ENCODE data around the gene DHX40.
"Not testable (repeated sequence)": the region's sequence is repeated elsewhere in the genome, so short reads cannot be mapped to it uniquely, and the experiment has no call there.

DHX40 gene, protein sequence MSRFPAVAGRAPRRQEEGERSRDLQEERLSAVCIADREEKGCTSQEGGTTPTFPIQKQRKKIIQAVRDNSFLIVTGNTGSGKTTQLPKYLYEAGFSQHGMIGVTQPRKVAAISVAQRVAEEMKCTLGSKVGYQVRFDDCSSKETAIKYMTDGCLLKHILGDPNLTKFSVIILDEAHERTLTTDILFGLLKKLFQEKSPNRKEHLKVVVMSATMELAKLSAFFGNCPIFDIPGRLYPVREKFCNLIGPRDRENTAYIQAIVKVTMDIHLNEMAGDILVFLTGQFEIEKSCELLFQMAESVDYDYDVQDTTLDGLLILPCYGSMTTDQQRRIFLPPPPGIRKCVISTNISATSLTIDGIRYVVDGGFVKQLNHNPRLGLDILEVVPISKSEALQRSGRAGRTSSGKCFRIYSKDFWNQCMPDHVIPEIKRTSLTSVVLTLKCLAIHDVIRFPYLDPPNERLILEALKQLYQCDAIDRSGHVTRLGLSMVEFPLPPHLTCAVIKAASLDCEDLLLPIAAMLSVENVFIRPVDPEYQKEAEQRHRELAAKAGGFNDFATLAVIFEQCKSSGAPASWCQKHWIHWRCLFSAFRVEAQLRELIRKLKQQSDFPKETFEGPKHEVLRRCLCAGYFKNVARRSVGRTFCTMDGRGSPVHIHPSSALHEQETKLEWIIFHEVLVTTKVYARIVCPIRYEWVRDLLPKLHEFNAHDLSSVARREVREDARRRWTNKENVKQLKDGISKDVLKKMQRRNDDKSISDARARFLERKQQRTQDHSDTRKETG

GRCh38 chr17:59565171-59565958, at the start of gene DHX40:
Gene DHX40, plus strand, starts transcription at chr17:59565610. Its CDS starts 62 bp downstream, at chr17:59565672.
- peak; percentile 85 to 98 (median 92) for DNase-seq

DNA sequence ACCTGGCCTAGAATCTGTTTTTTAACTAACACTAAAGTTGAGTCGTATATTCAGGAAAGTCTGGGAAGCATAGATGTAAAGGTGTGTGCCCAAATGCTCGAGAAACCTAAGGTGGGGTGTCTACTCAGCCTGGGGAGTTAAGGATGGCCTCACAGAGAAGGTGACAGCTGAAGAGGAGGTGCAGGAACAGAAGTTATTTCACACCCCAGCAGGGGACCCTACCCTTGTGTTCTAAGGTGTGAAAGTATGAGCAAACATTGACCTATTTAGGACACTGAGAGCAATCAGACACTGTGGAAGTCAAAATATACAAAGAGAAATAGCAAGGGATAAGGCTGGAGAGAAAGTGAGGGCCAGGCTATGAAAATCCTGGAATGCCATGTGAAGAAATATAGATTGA, 49.0 kb upstream of the DHX40 start:
- DNase-seq: no peak

DNA sequence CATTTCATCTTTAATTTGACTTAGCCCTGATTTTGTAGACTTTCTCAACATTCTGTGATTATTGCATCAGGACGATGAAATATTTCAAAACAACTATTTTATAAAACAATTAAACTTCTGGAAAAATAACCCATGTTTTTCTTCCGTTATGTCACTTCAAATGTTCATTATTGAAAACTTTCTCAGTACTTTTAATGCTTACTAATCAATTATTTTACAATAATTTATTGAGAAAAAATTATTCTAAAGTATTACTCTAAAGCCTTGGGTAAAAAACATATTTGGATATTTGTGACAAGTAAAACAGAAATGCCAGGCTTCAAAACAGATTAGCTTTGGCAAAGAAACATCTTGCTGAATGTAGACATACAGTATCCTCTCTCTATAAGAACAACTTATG, 46.3 kb upstream of the DHX40 start:
- no peak for DNase-seq

GRCh38 chr17:59520251-59520650, 45.2 kb upstream of the DHX40 start:
- DNase-seq: peak in 1 of 3 experiments; percentile 19

GRCh38 chr17:59521465-59522126, 43.8 kb upstream of the DHX40 start:
- DNase-seq: peak; percentile 33 to 72 (median 61)

DNA sequence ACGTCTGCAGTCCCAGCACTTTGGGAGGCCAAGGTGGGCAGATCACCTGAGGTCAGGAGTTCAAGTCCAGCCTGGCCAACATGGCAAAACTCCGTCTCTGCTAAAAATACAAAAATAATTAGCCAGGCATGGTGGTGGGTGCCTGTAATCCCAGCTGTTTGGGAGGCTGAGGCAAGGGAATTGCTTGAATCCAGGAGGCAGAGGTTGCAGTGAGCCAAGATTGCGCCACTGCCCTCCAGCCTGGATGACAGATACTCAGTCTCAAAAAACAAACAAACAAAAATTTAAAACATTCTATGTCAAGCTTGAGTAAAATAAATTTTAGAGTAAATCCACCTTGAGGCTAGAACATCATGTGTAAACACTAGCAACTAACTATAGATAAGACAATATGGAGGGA, 40.5 kb upstream of the DHX40 start:
- DNase-seq: not testable (repeated sequence)

GRCh38 chr17:59525668-59526067, 39.7 kb upstream of the DHX40 start:
- DNase-seq: no peak

- no peak for DNase-seq
Observed at GRCh38 chr17:59526451-59526850, 39.0 kb upstream of the DHX40 start.

- DNase-seq: peak in 1 of 3 experiments; percentile 26
Observed at GRCh38 chr17:59527325-59527917, 38.0 kb upstream of the DHX40 start.

GRCh38 chr17:59527931-59528330, 37.5 kb upstream of the DHX40 start:
- DNase-seq: peak in 2 of 3 experiments; percentile 9 to 22

GRCh38 chr17:59530531-59530930, 34.9 kb upstream of the DHX40 start:
- DNase-seq: no peak

GRCh38 chr17:59533694-59534093, 31.7 kb upstream of the DHX40 start:
- no peak for DNase-seq

DNA sequence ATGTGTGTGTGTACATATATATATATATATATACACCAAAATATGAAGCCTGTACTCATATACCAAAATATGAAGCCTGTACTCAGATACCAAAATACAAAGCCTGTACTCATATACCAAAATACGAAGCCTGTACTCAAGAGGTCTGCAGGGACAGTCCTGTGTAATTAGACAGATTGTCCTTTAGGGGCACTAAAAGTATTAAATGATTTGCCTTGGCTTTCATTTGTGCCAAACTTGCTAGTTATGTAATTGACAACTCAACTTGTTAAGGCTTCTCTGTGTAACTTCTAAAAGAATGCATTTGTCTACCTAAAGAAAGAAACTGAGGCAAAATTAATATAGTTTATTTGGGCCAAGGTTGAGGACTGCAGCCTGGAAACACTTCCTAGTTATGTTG, 30.8 kb upstream of the DHX40 start:
- DNase-seq: no peak

DNA sequence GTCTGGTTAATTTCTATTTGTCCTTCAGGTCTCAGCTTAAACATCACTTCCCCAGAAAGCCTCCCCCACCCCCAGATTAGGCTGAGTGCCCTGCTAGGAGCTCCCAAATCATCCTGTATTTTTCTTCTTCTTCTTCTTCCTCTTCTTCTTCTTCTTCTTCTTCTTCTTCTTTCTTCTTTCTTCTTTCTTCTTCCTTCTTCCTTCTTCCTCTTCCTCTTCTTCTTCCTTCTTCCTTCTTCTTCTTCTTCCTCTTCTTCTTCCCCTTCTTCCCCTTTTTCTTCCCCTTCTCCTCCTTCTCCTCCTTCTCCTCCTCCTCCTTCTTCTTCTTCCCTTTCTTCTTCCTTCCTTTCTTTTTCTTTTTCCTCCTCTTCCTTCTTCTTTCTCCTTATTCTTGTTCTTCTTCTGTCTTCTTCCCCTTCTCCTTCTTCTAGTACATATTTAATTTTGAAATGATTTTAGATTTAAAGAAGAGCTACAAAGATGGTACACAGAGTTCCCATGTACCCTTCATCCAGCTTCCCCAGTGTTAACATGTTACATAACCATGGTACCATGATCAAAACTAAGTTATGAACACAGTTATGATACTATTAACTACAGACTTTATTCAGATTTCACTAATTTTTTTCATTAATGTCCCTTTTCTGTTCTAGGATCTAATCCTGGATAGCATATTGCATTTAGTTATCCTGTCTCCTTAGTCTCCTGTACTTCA, 27.1 kb upstream of the DHX40 start:
- no peak for DNase-seq

GRCh38 chr17:59542960-59543635, 22.3 kb upstream of the DHX40 start:
- no peak for DNase-seq

DNA sequence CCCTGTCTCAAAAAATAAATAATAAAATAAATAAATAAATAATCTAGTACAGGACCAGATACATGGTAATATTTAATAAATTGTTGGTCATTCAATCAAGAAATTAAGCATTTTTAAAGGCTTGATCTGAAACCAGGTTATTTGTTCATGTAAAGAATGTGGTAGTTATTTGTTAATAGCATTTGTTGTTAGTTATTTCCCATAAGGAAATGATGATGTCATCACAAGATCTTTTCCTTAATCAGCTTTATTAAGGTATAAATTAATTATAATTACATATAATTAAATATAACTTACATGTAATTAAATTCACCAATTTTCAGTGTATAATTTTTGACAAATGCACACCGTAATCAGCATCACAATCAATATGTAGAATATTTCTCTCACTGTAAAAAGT, 19.5 kb upstream of the DHX40 start:
- DNase-seq: no peak

GRCh38 chr17:59547131-59547915, 18.1 kb upstream of the DHX40 start:
- peak in 2 of 3 experiments; percentile 44 to 48 for DNase-seq

- not testable (repeated sequence) for DNase-seq
Observed at GRCh38 chr17:59548985-59549384, 16.4 kb upstream of the DHX40 start.

DNA sequence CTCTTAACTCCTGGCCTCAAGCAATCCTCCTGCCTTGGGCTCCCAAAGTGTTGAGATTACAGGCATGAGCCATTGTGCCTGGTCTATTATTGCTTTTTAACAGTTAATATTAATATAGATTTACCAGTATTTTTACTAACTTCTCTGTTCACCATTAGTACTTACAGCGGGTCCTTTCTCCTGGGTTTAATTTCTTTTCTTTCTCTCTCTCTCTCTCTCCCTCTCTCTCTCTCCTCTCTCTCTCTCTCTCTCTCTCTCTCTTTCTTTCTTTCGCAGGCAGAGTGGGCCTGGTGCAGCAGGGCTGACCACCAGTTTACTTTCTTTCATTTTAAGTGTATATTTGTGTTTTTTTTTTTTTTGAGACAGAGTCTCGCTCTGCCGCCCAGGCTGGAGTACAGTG, 14.7 kb upstream of the DHX40 start:
- no peak for DNase-seq

GRCh38 chr17:59558039-59558438, 7.4 kb upstream of the DHX40 start:
- no peak for DNase-seq

Data from NCI-H1417 (cell line).